Lower lobe of right lung (tissue), 2 donors: ENCODE results near the gene C2orf49. TPM values are rescaled to one million over a fixed set of nuclear protein-coding genes. Genes with fewer than 3 reads are reported as not detected.

Source experiments
- ATAC-seq, 2 donors: fragments of 200-7000 bp; cut with Tn5 transposase; one replicate each; pipeline ENCODE4 v1.9.1; 2020 to 2022; ENCODE audit warnings: mild to moderate bottlenecking in 2 of 2, moderate library complexity in 2 of 2
- DNase-seq: peaks from one replicate; pipeline ENCODE4 v3.0.0-alpha.2; 2020
- H3K27ac ChIP-seq: fragments of 200-600 bp; one replicate; pipeline ENCODE4 v1.8.0; 2022
- H3K27me3 ChIP-seq: fragments of 200-600 bp; one replicate; pipeline ENCODE4 v1.8.0; 2022; ENCODE audit warnings: low read depth
- H3K36me3 ChIP-seq: fragments of 200-600 bp; one replicate; pipeline ENCODE4 v1.8.0; 2022; ENCODE audit warnings: mild to moderate bottlenecking
- H3K4me1 ChIP-seq: fragments of 200-600 bp; one replicate; pipeline ENCODE4 v1.8.0; 2022
- H3K4me3 ChIP-seq: fragments of 200-600 bp; one replicate; pipeline ENCODE4 v1.8.0; 2022; ENCODE audit warnings: mild to moderate bottlenecking
- H3K9me3 ChIP-seq: fragments of 200-600 bp; one replicate; pipeline ENCODE4 v1.8.0; 2022
- CTCF ChIP-seq: fragments of 200-600 bp; IDR thresholded peaks from one replicate; pipeline ENCODE4 v1.8.0; 2022; ENCODE audit warnings: antibody characterized with exemption, mild to moderate bottlenecking
- intact Hi-C: fragments of 100-400 bp; cut with DNase I; formaldehyde crosslinking; loops from one replicate; pipeline ENCODE4 v1.11.0; 2022
- total RNA-seq: library from RNA; stranded (reverse); fragmentation: NEBNext Ultra II Directional; extraction: Animal tissue kit (Norgen Biotek cat#: 25700); gene quantifications from one replicate; pipeline ENCODE4 v1.2.1, GENCODE V29; 2021
- donor health status: DM: no; HTN: yes; CAD: no; lungs with severe emphysema.

The C2orf49 gene
- total RNA-seq, 1 donor from 2014 or later: 18.3 TPM

- H3K27me3 ChIP-seq: no peaks in the 10 kb centered on the region
- H3K36me3 ChIP-seq: peaks cover 58% of the 10 kb centered on the region
- no peak for TF ChIP-seq CTCF
- no peaks in the 10 kb centered on the region for H3K9me3 ChIP-seq
- H3K4me3 ChIP-seq: no peak overlapping the region
- no peak for ATAC-seq
- H3K27ac ChIP-seq: no peak overlapping the region
- DNase-seq: no peak
- intact Hi-C loops: no loop called here
- no peaks in the 10 kb centered on the region for H3K4me1 ChIP-seq
These were observed 39.3 kb upstream of the C2orf49 start for GRCh38 chr2:105298017-105298416.

GRCh38 chr2:105299290-105299689 is 38.0 kb upstream of the C2orf49 start:
- Histone ChIP-seq H3K9me3 (no peaks in the 10 kb centered on the region), H3K27me3 (no peaks in the 10 kb centered on the region), H3K4me3 (no peak overlapping the region), H3K4me1 (no peaks in the 10 kb centered on the region), H3K27ac (no peak overlapping the region), H3K36me3 (peaks cover 49% of the 10 kb centered on the region)
- no peak for TF ChIP-seq CTCF
- intact Hi-C loops: no loop called here
- ATAC-seq: no peak
- DNase-seq: no peak

GRCh38 chr2:105301646-105302045 is 35.7 kb upstream of the C2orf49 start:
- intact Hi-C loops: no loop called here
- peaks cover 34% of the 10 kb centered on the region for H3K36me3 ChIP-seq
- DNase-seq: no peak
- TF ChIP-seq CTCF: no peak
- no peaks in the 10 kb centered on the region for H3K4me1 ChIP-seq
- H3K9me3 ChIP-seq: no peaks in the 10 kb centered on the region
- no peaks in the 10 kb centered on the region for H3K27me3 ChIP-seq
- H3K4me3 ChIP-seq: no peak overlapping the region
- ATAC-seq: no peak
- H3K27ac ChIP-seq: no peak overlapping the region

- ATAC-seq (no peak), DNase-seq (no peak)
- intact Hi-C loops: no loop called here
- H3K9me3 ChIP-seq: no peaks in the 10 kb centered on the region
- H3K27ac ChIP-seq: no peak overlapping the region
- no peaks in the 10 kb centered on the region for H3K27me3 ChIP-seq
- no peak overlapping the region for H3K4me3 ChIP-seq
- H3K4me1 ChIP-seq: peaks cover 8% of the 10 kb centered on the region
- TF ChIP-seq CTCF: no peak
- H3K36me3 ChIP-seq: peaks cover 33% of the 10 kb centered on the region
These were observed 30.2 kb upstream of the C2orf49 start for GRCh38 chr2:105307146-105307545.

GRCh38 chr2:105307550-105307949 is 29.8 kb upstream of the C2orf49 start:
- no peak overlapping the region for H3K4me3 ChIP-seq
- H3K27me3 ChIP-seq: no peaks in the 10 kb centered on the region
- H3K4me1 ChIP-seq: peaks cover 8% of the 10 kb centered on the region
- intact Hi-C loops: no loop called here
- no peaks in the 10 kb centered on the region for H3K9me3 ChIP-seq
- H3K36me3 ChIP-seq: peaks cover 33% of the 10 kb centered on the region
- ATAC-seq (no peak), DNase-seq (no peak)
- no peak for TF ChIP-seq CTCF
- H3K27ac ChIP-seq: no peak overlapping the region

- intact Hi-C loops: no loop called here
- no peak for TF ChIP-seq CTCF
- H3K4me1 ChIP-seq: peaks cover 8% of the 10 kb centered on the region
- no peak overlapping the region for H3K4me3 ChIP-seq
- peaks cover 33% of the 10 kb centered on the region for H3K36me3 ChIP-seq
- no peak overlapping the region for H3K27ac ChIP-seq
- no peaks in the 10 kb centered on the region for H3K9me3 ChIP-seq
- no peaks in the 10 kb centered on the region for H3K27me3 ChIP-seq
- ATAC-seq (no peak), DNase-seq (no peak)
These were observed 29.4 kb upstream of the C2orf49 start for GRCh38 chr2:105307962-105308361.
